BLaER1 (cell line): Measurements from ENCODE around the gene HDAC8.
"Not testable (repeated sequence)": the region's sequence is repeated elsewhere in the genome, so short reads cannot be mapped to it uniquely, and the experiment has no call there.

Source experiments
- H3K27ac ChIP-seq: shearing (Covaris generic); formaldehyde crosslinking; 2 replicates; pipeline ENCODE4 v1.8.1; 2022
- H3K27me3 ChIP-seq: shearing (Covaris generic); formaldehyde crosslinking; 2 replicates; pipeline ENCODE4 v1.8.1; 2022
- H3K36me3 ChIP-seq: shearing (Covaris generic); formaldehyde crosslinking; 2 replicates; pipeline ENCODE4 v1.8.1; 2022
- H3K4me1 ChIP-seq: shearing (Covaris generic); formaldehyde crosslinking; 2 replicates; pipeline ENCODE4 v1.8.1; 2022
- H3K4me2 ChIP-seq: shearing (Covaris generic); formaldehyde crosslinking; 2 replicates; pipeline ENCODE4 v1.8.1; 2022
- H3K4me3 ChIP-seq: shearing (Covaris generic); formaldehyde crosslinking; 2 replicates; pipeline ENCODE4 v1.8.1; 2022
- H3K9ac ChIP-seq: shearing (Covaris generic); formaldehyde crosslinking; 2 replicates; pipeline ENCODE4 v1.8.1; 2022
- H3K9me3 ChIP-seq: shearing (Covaris generic); formaldehyde crosslinking; 2 replicates; pipeline ENCODE4 v1.8.1; 2022
- H4K20me1 ChIP-seq: shearing (Covaris generic); formaldehyde crosslinking; 2 replicates; pipeline ENCODE4 v1.8.1; 2022
- Cebpa-rat ChIP-seq: shearing (Covaris generic); IDR thresholded peaks from 2 replicates; pipeline ENCODE4 v1.8.1; 2022

Gene HDAC8

DNA sequence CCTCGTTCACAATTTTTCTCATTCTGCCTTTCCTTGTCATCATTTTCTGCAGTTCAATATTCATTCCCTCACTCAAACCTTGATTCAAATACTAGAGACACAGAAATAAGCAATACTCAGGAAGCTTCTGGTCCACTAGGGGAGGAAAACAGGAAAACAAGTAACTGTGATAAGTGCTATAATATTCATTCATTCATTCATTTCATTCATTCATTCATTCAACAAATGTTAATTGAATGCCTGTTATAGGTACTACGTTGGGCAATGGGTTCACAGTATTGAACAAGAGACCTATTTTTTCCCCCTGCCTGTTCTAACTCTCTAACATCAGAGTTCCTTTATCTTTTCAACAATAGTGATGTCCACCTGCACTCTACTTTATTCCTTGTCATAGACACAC lies 104.0 kb downstream of the HDAC8 start:
- Histone ChIP-seq H3K4me1 (no peaks in the 10 kb centered on the region), H3K36me3 (peaks cover 11% of the 10 kb centered on the region; the same call in 1 of the 2 replicates), H3K27me3 (peaks cover 76% of the 10 kb centered on the region), H3K9me3 (no peaks in the 10 kb centered on the region; the same call in 1 of the 2 replicates), H4K20me1 (no peaks in the 10 kb centered on the region), H3K4me2 (no peak overlapping the region), H3K4me3 (no peak overlapping the region), H3K9ac (no peak overlapping the region), H3K27ac (no peak overlapping the region)
- TF ChIP-seq Cebpa-rat, result no peak

DNA sequence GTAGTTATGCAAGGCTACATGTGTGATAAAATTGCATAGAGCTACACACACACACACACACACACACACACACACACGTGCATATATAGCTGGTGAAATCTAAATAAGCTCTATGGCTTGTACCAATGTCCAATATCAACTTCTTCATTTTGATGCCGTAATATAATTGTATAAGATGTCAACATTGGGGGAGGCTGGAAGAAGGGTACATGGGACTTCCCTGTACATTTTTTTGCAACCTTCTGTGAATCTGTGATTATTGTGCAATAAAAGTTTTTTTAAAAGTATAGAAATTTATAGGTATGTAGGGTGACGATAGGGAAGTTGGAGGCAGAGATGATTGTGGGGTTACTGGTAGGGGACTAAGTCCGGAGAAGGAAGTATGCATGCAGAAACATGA lies 105.5 kb downstream of the HDAC8 start:
- Histone ChIP-seq H3K27ac (no peak overlapping the region), H3K36me3 (peaks cover 15% of the 10 kb centered on the region; the same call in 1 of the 2 replicates), H3K4me2 (no peak overlapping the region), H3K4me1 (peaks cover 7% of the 10 kb centered on the region; the same call in 1 of the 2 replicates), H3K27me3 (peaks cover 77% of the 10 kb centered on the region), H3K4me3 (no peak overlapping the region), H3K9ac (no peak overlapping the region), H3K9me3 (no peaks in the 10 kb centered on the region), H4K20me1 (no peaks in the 10 kb centered on the region)
- no peak for TF ChIP-seq Cebpa-rat

DNA sequence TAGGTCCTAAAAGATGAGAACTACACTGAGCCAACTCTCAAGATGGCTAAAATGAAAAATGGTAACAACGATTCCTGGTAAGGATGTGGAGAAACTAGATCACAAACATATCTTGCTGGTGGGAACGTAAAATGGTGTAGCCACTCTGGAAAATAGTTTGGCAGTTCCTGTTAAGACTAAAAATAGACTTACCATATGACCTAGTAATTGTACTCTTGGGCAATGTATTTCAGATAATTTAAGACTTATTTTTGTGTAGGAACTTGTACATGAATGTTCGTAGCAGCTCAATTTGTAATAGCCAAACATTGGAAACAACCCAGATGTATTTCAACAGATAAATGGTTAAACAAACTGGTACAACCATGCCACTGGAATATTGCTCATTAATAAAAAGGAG lies 106.2 kb downstream of the HDAC8 start:
- Histone ChIP-seq H3K9me3 (no peaks in the 10 kb centered on the region), H3K9ac (no peak overlapping the region), H3K4me2 (no peak overlapping the region), H4K20me1 (no peaks in the 10 kb centered on the region), H3K27me3 (peaks cover 84% of the 10 kb centered on the region), H3K36me3 (peaks cover 19% of the 10 kb centered on the region; the same call in 1 of the 2 replicates), H3K4me3 (no peak overlapping the region), H3K4me1 (peaks cover 7% of the 10 kb centered on the region; the same call in 1 of the 2 replicates), H3K27ac (no peak overlapping the region)
- TF ChIP-seq Cebpa-rat, result no peak

DNA sequence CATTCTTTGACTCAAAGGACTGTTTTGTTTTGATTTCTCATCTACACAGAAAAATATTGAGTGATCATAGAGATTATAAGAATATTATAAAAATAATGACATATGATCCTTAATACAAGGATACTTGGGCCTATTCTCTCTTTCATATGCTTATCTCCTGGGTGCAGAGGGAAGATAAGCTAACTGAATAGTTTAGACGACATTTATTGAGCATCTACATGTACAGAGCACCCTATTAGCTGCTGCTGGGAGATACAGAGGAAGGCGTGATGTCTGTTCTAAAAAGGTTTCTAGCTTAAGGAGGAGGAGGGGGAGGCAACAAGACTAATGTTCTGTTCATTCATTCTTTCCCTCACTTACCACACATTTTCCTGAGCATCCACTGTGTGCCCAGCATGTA lies 106.8 kb downstream of the HDAC8 start:
- H4K20me1 ChIP-seq, result no peaks in the 10 kb centered on the region
- H3K27ac ChIP-seq, result no peak overlapping the region
- H3K4me2 ChIP-seq, result no peak overlapping the region
- no peaks in the 10 kb centered on the region for H3K9me3 ChIP-seq
- peaks cover 25% of the 10 kb centered on the region; the same call in 1 of the 2 replicates for H3K36me3 ChIP-seq
- TF ChIP-seq Cebpa-rat, result no peak
- H3K27me3 ChIP-seq, result peaks cover 85% of the 10 kb centered on the region
- peaks cover 7% of the 10 kb centered on the region; the same call in 1 of the 2 replicates for H3K4me1 ChIP-seq
- H3K9ac ChIP-seq, result no peak overlapping the region
- no peak overlapping the region for H3K4me3 ChIP-seq

DNA sequence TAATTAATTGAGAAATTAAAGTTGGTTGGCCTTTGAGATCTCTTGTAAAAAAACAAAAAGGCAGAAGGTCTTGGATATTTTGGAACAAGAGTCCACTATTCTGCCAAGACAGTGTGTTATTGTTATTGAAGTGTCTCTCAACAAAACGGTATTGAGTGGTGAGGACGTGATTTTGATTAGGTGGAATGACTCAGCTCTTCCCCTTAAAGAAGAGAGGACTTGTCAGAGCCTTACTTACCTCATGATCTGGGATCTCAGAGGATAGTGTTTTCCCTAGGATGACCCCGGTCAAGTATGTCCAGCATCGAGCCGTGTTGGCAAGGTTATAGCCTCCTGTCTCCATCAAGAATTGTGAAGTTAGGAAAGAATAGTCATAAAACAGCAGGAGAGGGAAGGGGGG lies 110.9 kb downstream of the HDAC8 start:
- no peak overlapping the region for H3K4me2 ChIP-seq
- no peaks in the 10 kb centered on the region for H3K9me3 ChIP-seq
- H4K20me1 ChIP-seq, result no peaks in the 10 kb centered on the region
- peaks cover 7% of the 10 kb centered on the region; the same call in 1 of the 2 replicates for H3K4me1 ChIP-seq
- no peak overlapping the region for H3K4me3 ChIP-seq
- no peak for TF ChIP-seq Cebpa-rat
- no peak overlapping the region for H3K27ac ChIP-seq
- H3K27me3 ChIP-seq, result peaks cover 76% of the 10 kb centered on the region
- H3K36me3 ChIP-seq, result peaks cover 26% of the 10 kb centered on the region; the same call in 1 of the 2 replicates
- H3K9ac ChIP-seq, result no peak overlapping the region

DNA sequence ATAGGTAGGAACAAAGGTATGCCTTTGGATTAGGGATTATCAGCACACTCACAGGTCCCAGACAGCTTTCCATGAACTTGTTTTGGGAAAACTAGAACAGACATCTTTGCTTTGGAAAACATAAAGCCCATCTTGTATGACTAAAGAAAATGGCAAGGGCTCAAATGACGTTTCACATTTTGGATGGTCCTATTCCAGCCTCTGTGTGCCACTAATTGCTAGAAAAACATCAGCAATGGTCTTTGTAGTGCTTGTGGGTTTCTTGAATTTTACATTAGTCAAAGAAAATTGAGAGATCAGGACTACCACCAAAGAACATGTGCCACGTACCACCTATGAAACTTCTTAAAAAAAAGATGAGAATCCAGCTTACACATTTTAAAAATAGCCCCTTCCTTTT lies 111.4 kb downstream of the HDAC8 start:
- Histone ChIP-seq H3K9me3 (no peaks in the 10 kb centered on the region), H3K27ac (no peak overlapping the region), H3K9ac (no peak overlapping the region), H3K4me1 (peaks cover 7% of the 10 kb centered on the region; the same call in 1 of the 2 replicates), H4K20me1 (no peaks in the 10 kb centered on the region), H3K4me2 (no peak overlapping the region), H3K36me3 (peaks cover 26% of the 10 kb centered on the region; the same call in 1 of the 2 replicates), H3K4me3 (no peak overlapping the region), H3K27me3 (peaks cover 75% of the 10 kb centered on the region)
- TF ChIP-seq Cebpa-rat, result no peak

DNA sequence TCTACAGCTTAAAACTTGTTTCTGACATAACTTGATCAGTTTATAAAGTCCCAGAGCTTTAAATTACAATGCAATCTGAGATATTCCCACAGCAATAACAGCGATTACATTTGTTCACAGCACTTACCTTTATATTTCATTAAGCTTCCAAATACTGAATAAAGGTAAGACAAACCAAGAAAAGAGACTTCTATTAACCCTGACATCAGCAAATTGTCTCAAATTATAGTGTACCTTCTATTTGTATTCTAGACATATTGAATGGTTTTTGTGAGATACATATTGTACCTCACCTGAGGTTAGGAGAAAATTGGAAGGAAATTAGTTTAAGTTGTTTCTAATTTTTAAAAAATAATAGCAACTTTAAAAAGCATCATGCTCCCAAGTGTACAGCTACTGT lies 111.9 kb downstream of the HDAC8 start:
- H3K4me3 ChIP-seq, result no peak overlapping the region
- peaks cover 26% of the 10 kb centered on the region; the same call in 1 of the 2 replicates for H3K36me3 ChIP-seq
- H3K9me3 ChIP-seq, result no peaks in the 10 kb centered on the region
- H3K27ac ChIP-seq, result no peak overlapping the region
- H3K9ac ChIP-seq, result no peak overlapping the region
- H3K4me1 ChIP-seq, result peaks cover 7% of the 10 kb centered on the region; the same call in 1 of the 2 replicates
- H3K4me2 ChIP-seq, result no peak overlapping the region
- no peak for TF ChIP-seq Cebpa-rat
- H3K27me3 ChIP-seq, result peaks cover 70% of the 10 kb centered on the region
- no peaks in the 10 kb centered on the region for H4K20me1 ChIP-seq

DNA sequence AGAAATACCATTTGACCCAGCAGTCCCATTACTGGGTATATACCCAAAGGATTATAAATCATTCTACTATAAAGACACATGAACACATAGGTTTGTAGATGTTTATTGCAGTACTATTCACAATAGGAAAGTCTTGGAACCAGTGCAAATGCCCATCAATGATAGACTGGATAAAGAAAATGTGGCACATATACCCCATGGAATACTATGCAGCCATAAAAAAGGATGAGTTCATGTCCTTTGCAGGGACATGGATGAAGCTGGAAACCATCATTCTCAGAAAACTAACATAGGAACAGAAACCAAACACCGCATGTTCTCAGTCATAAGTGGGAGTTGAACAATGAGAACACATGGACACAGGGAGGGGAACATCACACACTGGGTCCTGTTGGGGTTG lies 123.6 kb downstream of the HDAC8 start:
- H3K36me3 ChIP-seq, H3K4me3 ChIP-seq, H3K4me1 ChIP-seq, H4K20me1 ChIP-seq, H3K4me2 ChIP-seq, H3K9me3 ChIP-seq, H3K9ac ChIP-seq, H3K27ac ChIP-seq: not testable (repeated sequence)
- H3K27me3 ChIP-seq, result peaks cover 31% of the 10 kb centered on the region

DNA sequence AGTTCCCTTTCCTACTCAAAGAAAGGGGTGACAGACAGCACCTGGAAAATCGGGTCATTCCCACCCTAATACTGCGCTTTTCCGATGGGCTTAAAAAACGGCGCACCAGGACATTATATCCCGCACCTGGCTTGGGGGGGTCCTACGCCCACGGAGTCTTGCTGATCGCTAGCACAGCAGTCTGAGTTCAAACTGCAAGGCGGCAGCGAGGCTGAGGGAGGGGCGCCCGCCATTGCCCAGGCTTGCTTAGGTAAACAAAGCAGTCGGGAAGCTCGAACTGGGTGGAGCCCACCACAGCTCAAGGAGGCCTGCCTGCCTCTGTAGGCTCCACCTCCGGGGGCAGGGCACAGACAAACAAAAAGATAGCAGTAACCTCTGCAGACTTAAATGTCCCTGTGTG lies 131.9 kb downstream of the HDAC8 start:
- not testable (repeated sequence) for H3K27ac ChIP-seq, H3K4me2 ChIP-seq, H3K4me3 ChIP-seq, H3K9ac ChIP-seq, H3K4me1 ChIP-seq, H4K20me1 ChIP-seq
- H3K36me3 ChIP-seq, result peaks cover 26% of the 10 kb centered on the region
- H3K27me3 ChIP-seq, result peaks cover 33% of the 10 kb centered on the region
- peaks cover 41% of the 10 kb centered on the region for H3K9me3 ChIP-seq

DNA sequence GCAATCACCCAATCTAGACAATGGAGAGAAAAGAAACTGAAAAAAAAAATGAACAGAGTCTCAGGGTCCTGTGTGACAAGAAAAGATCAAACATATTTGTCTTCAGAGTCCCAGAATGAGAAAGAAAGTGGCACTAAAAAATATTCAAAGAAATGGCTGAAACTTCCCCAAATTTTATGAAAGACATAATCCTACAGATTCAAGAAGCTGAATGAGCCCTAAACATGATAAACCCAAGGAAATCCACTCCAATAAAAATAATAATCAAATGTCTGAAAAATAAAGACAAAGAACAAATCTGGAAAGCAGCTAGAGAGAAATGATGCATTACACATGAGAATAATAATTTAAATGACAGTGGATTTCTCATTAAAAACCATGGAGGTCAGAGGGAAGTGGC lies 136.6 kb downstream of the HDAC8 start:
- Histone ChIP-seq H3K27me3 (peaks cover 66% of the 10 kb centered on the region), H3K9me3 (peaks cover 50% of the 10 kb centered on the region), H3K9ac (no peak overlapping the region), H3K36me3 (peaks cover 35% of the 10 kb centered on the region), H3K4me3 (no peak overlapping the region), H3K4me1 (no peaks in the 10 kb centered on the region), H4K20me1 (no peaks in the 10 kb centered on the region), H3K4me2 (no peak overlapping the region), H3K27ac (no peak overlapping the region)
- no peak for TF ChIP-seq Cebpa-rat

DNA sequence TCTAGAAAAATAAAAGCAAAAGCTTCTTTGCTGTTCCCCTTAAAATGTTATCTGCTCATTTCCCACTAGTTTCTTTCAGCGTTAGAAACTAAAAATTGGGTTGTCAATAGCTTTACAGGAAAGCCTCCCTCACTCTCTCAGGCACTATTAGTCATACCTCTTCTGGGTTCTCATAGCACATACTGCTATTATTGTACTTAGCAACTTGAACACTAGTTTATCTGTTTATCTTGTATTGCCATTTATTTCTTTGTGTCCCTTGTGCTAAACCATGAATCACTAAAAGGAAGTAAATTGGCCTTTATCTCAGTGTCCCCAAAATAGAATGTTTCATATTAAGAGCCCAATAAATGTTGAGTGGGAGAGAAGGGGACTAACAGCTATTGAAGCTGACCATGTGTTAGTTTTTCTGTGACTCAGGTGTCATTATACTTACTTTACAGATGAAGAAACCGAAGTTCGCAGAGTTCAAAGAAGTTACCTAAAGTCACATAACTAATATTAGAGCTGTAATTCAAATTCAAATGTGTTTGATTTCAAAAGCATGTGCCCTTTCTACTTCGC lies 142.2 kb downstream of the HDAC8 start:
- Histone ChIP-seq H3K9ac (no peak overlapping the region), H3K27ac (no peak overlapping the region), H3K4me2 (no peak overlapping the region), H4K20me1 (no peaks in the 10 kb centered on the region), H3K4me3 (no peak overlapping the region), H3K27me3 (peaks cover 71% of the 10 kb centered on the region), H3K36me3 (peaks cover 12% of the 10 kb centered on the region; the same call in 1 of the 2 replicates), H3K9me3 (peaks cover 18% of the 10 kb centered on the region), H3K4me1 (no peaks in the 10 kb centered on the region)
- TF ChIP-seq Cebpa-rat, result no peak
